AG09319 (cell line): Measurements from ENCODE around the gene C3orf70.

Source experiments
- DNase-seq: peaks from one replicate; pipeline ENCODE4 v3.0.0-alpha.2; 2010; ENCODE audit warnings: low read depth; ENCODE audit errors: extremely low read depth
- TF ChIP-seq, protein P1 (sequence below): IDR thresholded peaks from 2 replicates; pipeline ENCODE4 v1.5.1; 2011; ENCODE audit warnings: low read depth, mild to moderate bottlenecking, inconsistent platforms, low read length, moderate library complexity

C3orf70 gene

DNA sequence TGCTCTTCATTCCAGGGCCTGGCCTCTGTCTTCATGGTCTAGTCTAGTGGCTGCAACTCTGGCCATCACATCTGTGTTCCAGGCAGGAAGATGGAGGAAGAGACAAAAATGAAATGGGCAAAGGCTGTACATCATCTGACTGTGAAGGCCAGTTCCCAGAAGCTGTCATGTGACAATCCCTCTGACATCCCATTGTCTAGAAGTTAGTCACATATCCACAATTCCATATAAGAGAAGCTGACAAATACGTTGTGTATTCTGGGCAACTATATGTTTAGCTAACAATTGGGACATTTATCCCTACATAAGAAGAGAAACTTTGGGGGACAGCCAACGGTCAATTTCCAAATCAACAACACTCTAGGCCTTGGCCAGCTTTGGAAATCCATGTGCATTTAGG, 34.5 kb upstream of the C3orf70 start:
- TF ChIP-seq, protein P1, sequence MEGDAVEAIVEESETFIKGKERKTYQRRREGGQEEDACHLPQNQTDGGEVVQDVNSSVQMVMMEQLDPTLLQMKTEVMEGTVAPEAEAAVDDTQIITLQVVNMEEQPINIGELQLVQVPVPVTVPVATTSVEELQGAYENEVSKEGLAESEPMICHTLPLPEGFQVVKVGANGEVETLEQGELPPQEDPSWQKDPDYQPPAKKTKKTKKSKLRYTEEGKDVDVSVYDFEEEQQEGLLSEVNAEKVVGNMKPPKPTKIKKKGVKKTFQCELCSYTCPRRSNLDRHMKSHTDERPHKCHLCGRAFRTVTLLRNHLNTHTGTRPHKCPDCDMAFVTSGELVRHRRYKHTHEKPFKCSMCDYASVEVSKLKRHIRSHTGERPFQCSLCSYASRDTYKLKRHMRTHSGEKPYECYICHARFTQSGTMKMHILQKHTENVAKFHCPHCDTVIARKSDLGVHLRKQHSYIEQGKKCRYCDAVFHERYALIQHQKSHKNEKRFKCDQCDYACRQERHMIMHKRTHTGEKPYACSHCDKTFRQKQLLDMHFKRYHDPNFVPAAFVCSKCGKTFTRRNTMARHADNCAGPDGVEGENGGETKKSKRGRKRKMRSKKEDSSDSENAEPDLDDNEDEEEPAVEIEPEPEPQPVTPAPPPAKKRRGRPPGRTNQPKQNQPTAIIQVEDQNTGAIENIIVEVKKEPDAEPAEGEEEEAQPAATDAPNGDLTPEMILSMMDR: no peak
- DNase-seq: no peak

DNA sequence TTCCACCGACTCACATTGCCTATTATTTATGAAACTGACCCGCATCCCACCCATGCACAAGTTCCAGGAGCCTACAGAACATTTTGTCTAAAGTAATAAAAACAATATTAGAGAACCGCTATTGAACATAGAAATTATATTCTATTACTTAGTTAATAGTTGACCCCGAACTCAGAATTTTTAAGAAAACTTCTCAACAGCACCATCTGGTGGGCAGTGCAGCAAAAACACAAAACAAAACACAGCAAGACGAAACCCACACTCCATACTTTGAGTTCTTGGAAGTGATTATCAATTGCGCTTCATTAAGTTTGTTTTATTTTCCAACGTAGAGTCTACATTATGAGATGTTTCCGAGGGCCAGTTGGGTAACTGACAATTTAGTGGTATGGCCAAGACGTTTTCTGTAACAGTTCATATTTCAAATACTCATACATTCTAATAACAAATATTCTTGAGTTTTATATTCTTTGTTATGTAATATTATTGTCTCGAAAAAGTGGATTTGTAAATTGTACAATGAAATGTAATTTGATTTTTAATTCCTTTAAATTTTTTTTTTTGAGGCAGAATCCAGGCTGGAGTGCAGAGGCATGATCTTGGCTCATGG, 24.0 kb upstream of the C3orf70 start:
- DNase-seq: no peak
- TF ChIP-seq, protein P1: peak; percentile 68

DNA sequence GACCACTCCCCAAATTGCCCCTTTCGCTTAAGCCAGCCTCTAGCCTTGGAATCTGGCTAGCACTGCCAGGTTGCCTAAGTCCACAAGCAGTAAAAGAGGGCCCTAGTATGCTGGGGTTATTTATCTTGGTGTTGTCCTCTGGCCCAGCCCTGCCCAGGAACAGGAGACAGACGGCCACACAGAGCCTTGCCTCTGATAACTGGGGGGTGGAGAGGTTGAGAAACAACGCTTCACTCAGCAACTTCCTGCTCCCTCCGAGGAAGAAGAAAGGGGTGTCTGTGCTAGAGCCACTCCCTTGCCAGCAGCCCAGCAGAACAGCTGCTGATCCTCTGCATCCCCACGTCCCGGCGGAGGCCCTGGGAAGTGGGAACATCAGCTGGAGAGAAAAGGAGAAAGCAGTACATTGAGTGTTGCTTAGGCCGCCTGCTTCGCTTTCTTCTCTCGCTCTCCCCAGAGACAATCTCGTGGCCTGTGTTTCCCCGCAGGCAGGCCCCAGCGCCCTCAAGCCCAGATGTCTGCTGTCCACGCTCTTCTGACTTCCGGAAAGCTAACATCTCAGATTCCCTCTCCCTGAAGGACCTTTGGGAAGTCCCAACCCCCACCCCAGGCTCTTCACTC, 22.6 kb upstream of the C3orf70 start:
- no peak for DNase-seq
- TF ChIP-seq, protein P1: no peak

DNA sequence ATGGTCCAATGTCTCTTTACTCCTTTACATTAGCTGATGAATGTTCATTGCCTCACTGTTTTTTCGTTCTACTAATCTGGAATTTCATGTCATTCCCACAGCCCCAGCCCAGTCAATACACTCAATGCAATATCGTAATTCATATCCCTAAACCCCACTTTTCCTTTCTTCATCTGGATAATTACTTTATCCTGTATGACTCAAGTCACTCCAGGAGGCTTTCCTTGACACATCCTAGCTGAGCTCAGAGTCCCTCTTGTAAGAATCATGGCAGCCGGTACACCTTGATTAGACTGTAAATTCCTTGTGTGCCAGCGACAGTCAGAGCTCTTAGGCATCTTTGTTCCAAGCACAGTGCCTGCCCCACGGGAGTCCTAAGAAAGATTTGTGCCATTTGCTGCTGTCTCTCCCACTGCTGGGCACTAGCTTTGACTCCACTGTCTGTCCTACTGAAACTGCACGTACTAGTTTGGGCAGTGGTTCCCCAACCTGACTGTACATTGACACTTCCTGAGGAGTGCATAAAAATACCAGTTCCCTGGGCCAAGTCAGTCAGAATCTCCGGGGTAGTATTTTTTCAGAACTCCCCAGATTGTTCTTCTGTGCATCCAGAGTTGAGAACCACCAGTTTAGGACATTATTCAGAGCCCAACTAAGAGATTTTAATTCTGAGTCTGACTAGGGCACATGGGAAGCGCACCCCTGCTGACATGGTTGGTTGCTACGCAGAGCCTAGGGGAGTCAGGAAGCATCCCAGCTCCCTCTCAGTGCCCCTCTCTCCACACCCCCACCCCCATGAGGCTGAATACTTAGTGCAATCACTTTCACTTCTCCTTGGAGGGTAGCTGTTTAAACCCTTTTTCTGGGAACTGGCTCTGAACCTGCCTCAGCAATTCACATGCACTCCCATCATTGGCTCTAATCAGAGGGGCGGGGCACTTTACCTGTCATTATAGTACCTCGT, 19.5 kb upstream of the C3orf70 start:
- DNase-seq: no peak
- TF ChIP-seq, protein P1: no peak

DNA sequence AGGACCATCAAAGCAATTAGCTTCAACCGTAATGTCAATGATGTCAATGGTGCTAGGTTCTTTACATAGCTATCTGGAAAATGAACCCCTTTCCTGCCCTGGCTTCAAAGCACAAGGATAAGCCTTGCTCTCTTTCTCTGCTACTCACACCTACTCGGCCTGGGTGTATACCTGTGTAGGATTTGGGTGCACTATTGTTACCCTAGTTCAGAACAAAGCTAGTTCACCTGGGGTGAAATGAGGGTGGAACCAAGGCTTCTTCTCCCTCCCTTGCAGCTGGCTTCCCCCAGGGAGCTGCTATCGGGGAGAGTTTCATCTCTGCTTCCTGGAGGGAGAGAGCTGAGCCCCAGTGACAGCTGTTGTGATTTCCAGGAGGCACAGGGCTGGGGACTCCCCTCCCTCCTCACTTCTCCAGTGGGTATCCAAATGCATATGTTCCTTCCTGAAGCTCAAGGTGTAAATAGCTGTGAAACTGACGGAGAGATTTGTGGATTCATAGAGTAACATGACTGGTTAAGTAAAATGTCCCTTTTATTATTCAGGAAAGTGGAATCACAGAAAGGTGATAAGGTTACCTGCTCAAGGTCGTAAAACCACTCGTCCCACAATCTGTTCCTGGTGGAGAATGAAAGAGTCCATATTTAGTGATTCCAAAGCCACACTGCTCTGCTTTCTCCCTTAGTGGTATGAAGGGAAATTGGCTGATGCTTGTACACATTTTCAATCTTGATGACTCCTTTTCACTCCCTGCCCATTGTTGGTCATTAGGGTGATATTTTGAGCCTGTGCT, 11.8 kb upstream of the C3orf70 start:
- TF ChIP-seq, protein P1: no peak
- DNase-seq: no peak

DNA sequence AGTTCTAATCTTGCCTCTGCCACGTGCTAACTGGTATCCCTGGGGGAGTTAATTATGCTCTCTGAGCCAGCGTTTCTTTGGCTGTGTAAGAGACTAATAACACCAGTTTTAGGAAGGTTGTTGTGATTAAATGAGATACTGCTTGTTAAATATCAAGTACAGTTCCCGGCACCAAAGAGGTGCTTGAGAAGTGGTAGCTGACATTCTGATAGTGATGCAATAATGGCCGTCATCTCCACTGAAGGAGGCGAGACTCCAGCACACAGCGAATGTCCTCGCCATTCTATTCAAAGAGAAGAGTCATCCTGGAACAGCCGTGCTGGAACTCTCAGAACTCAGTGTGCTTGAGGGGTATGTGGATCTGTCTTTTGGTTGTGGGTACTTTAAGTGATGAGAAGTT, 9.8 kb upstream of the C3orf70 start:
- TF ChIP-seq, protein P1: no peak
- DNase-seq: no peak
